Measurements from ENCODE around the gene DDO.

DNA sequence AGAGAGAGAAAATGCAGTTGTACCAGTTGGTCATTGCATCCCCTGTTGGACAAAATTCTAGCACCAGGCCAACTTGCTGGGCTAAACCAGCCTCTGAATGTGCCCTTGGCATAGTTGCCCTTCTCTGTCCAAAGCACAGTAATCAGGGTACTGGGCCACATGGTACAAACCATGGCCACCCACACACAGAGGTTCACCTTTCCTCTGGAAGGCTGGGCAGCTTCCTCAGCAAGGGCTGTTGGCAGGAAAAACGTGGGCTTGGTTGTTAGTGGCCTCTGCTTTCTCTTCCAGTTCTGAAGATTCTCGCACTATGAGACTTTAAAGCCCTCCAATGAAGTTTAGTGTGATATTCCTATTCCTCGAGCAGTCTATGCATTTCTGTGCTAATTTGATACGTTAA, 706 bp downstream of the DDO start:
- TF ChIP-seq, protein P1, sequence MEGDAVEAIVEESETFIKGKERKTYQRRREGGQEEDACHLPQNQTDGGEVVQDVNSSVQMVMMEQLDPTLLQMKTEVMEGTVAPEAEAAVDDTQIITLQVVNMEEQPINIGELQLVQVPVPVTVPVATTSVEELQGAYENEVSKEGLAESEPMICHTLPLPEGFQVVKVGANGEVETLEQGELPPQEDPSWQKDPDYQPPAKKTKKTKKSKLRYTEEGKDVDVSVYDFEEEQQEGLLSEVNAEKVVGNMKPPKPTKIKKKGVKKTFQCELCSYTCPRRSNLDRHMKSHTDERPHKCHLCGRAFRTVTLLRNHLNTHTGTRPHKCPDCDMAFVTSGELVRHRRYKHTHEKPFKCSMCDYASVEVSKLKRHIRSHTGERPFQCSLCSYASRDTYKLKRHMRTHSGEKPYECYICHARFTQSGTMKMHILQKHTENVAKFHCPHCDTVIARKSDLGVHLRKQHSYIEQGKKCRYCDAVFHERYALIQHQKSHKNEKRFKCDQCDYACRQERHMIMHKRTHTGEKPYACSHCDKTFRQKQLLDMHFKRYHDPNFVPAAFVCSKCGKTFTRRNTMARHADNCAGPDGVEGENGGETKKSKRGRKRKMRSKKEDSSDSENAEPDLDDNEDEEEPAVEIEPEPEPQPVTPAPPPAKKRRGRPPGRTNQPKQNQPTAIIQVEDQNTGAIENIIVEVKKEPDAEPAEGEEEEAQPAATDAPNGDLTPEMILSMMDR (IDR thresholded peaks at IDR 0.05): no peak
- TF ChIP-seq POLR2A (IDR thresholded peaks at IDR 0.05) (no peak), POLR2AphosphoS5 (IDR thresholded peaks at IDR 0.05) (no peak), EP300 (IDR thresholded peaks at IDR 0.05) (no peak)
